Smooth muscle cell (in vitro differentiated cells): ENCODE results near the gene SOX8. TPM values are rescaled to one million over a fixed set of nuclear protein-coding genes. Genes with fewer than 3 reads are reported as not detected.

Source experiments
- DNase-seq: peaks from one replicate; lab custom pipeline; 2025; ENCODE audit not compliant: unreplicated experiment; lab: John Stamatoyannopoulos, UW
- H2AFZ ChIP-seq: fragments of 200-600 bp; sonication (generic); 2 replicates; pipeline ENCODE4 v1.6.0; 2016; ENCODE audit warnings: antibody characterized with exemption, low read depth, mild to moderate bottlenecking
- H3F3A ChIP-seq: fragments of 200-600 bp; sonication (generic); 2 replicates; pipeline ENCODE4 v1.6.0; 2017; ENCODE audit warnings: antibody characterized with exemption, low read depth
- H3K27ac ChIP-seq: fragments of 200-600 bp; sonication (generic); 2 replicates; pipeline ENCODE4 v1.5.1; 2016; ENCODE audit warnings: low read depth, mild to moderate bottlenecking
- H3K27me3 ChIP-seq: fragments of 200-600 bp; sonication (generic); 2 replicates; pipeline ENCODE4 v1.6.1; 2016; ENCODE audit warnings: low read depth, mild to moderate bottlenecking
- H3K36me3 ChIP-seq: fragments of 200-600 bp; sonication (generic); 2 replicates; pipeline ENCODE4 v1.5.1; 2016; ENCODE audit warnings: low read depth
- H3K4me1 ChIP-seq: fragments of 200-600 bp; sonication (generic); 2 replicates; pipeline ENCODE4 v1.5.1; 2016; ENCODE audit warnings: low read depth
- H3K4me2 ChIP-seq: fragments of 200-600 bp; sonication (generic); 2 replicates; pipeline ENCODE4 v1.6.0; 2016; ENCODE audit warnings: mild to moderate bottlenecking
- H3K4me3 ChIP-seq: fragments of 200-600 bp; sonication (generic); 2 replicates; pipeline ENCODE4 v1.5.1; 2016; ENCODE audit warnings: mild to moderate bottlenecking
- H3K79me2 ChIP-seq: fragments of 200-600 bp; sonication (generic); 2 replicates; pipeline ENCODE4 v1.6.0; 2016; ENCODE audit warnings: low read depth, mild to moderate bottlenecking
- H3K9ac ChIP-seq: fragments of 200-600 bp; sonication (generic); 2 replicates; pipeline ENCODE4 v1.6.0; 2016; ENCODE audit warnings: low read depth
- H3K9me3 ChIP-seq: fragments of 200-600 bp; sonication (generic); replicated peaks from 2 replicates; pipeline ENCODE4 v1.5.1; 2016; ENCODE audit warnings: low read depth
- H4K20me1 ChIP-seq: fragments of 200-600 bp; sonication (generic); 2 replicates; pipeline ENCODE4 v1.6.0; 2016; ENCODE audit warnings: low read depth
- WGBS: methylation state at CpG from one replicate; pipeline ENCODE4 v1.1.7; 2016; ENCODE audit warnings: low lambda C conversion rate; 5-methylcytosine and 5-hydroxymethylcytosine counted together
- polyA plus RNA-seq: library from polyadenylated mRNA; unstranded; fragments of >200 nt; fragmentation: Nextera tagmentation; extraction: Ambion mirVana; gene quantifications from 2 replicates; pipeline ENCODE4 v1.2.1, GENCODE V29; 2016
- total RNA-seq: library from RNA; depleted of rRNA; stranded (reverse); fragments of >200 nt; gene quantifications from 2 replicates; pipeline ENCODE4 v1.2.3, GENCODE V29; 2014
- TF ChIP-seq, protein P1 (sequence below): fragments of 200-600 bp; sonication (generic); IDR thresholded peaks from 2 replicates; pipeline ENCODE4 v1.5.1; 2017; ENCODE audit warnings: borderline replicate concordance, mild to moderate bottlenecking, antibody characterized with exemption; ENCODE audit not compliant: insufficient read depth, poor library complexity, severe bottlenecking

SOX8 gene
- total and polyA plus RNA-seq, 2 experiments from 2014 or later, result 1.8 to 3.5 TPM

- Histone ChIP-seq H3K27me3 (no peaks in the 10 kb centered on the region), H3K4me3 (no peak overlapping the region), H4K20me1 (no peaks in the 10 kb centered on the region), H2AFZ (no peak overlapping the region), H3K27ac (no peak overlapping the region), H3K4me2 (no peak overlapping the region), H3K36me3 (no peaks in the 10 kb centered on the region), H3K9ac (no peak overlapping the region), H3F3A (no peaks in the 10 kb centered on the region), H3K4me1 (no peaks in the 10 kb centered on the region), H3K9me3 (no peaks in the 10 kb centered on the region), H3K79me2 (no peaks in the 10 kb centered on the region)
- TF ChIP-seq, protein P1, sequence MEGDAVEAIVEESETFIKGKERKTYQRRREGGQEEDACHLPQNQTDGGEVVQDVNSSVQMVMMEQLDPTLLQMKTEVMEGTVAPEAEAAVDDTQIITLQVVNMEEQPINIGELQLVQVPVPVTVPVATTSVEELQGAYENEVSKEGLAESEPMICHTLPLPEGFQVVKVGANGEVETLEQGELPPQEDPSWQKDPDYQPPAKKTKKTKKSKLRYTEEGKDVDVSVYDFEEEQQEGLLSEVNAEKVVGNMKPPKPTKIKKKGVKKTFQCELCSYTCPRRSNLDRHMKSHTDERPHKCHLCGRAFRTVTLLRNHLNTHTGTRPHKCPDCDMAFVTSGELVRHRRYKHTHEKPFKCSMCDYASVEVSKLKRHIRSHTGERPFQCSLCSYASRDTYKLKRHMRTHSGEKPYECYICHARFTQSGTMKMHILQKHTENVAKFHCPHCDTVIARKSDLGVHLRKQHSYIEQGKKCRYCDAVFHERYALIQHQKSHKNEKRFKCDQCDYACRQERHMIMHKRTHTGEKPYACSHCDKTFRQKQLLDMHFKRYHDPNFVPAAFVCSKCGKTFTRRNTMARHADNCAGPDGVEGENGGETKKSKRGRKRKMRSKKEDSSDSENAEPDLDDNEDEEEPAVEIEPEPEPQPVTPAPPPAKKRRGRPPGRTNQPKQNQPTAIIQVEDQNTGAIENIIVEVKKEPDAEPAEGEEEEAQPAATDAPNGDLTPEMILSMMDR, result no peak
- 95% methylated on average over 17 of the region's 22 CpGs for WGBS
- no peak for DNase-seq
These were observed 45.9 kb downstream of the SOX8 start for GRCh38 chr16:1027501-1027815.

GRCh38 chr16:1028056-1028455 lies 46.5 kb downstream of the SOX8 start:
- Histone ChIP-seq H3K9me3 (no peaks in the 10 kb centered on the region), H3K4me1 (no peaks in the 10 kb centered on the region), H3K4me2 (no peak overlapping the region), H3K4me3 (no peak overlapping the region), H2AFZ (no peak overlapping the region), H3K79me2 (no peaks in the 10 kb centered on the region), H3K9ac (no peak overlapping the region), H3K27ac (no peak overlapping the region), H3K27me3 (no peaks in the 10 kb centered on the region), H3K36me3 (no peaks in the 10 kb centered on the region), H4K20me1 (no peaks in the 10 kb centered on the region), H3F3A (no peaks in the 10 kb centered on the region)
- DNase-seq, result no peak
- WGBS, result 57% methylated on average over 15 of the region's 15 CpGs
- TF ChIP-seq, protein P1, result no peak

- Histone ChIP-seq H2AFZ (no peak overlapping the region), H3K9ac (no peak overlapping the region), H3K4me3 (no peak overlapping the region), H3K4me1 (no peaks in the 10 kb centered on the region), H3K4me2 (no peak overlapping the region), H3K27me3 (no peaks in the 10 kb centered on the region), H3K36me3 (no peaks in the 10 kb centered on the region), H3K9me3 (no peaks in the 10 kb centered on the region), H4K20me1 (no peaks in the 10 kb centered on the region), H3K27ac (no peak overlapping the region), H3F3A (no peaks in the 10 kb centered on the region), H3K79me2 (no peaks in the 10 kb centered on the region)
- DNase-seq, result no peak
- TF ChIP-seq, protein P1, result no peak
- WGBS, result 80% methylated on average over 37 of the region's 39 CpGs
These were observed 47.1 kb downstream of the SOX8 start for GRCh38 chr16:1028524-1029258.

DNA sequence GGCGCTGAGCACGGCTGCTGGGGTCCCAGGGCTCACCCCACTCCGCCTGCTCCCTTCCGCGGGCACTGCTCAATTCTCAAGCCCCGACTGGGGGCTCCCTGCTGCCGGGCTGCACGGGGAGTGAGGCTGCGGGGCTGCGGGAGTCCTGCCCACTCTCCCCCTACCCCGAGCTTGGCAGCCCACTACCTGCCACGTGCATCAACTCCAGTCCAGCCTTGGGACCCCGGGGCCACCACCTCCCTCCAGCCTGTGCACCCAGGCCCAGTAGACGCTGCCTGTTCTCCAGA lies 47.6 kb downstream of the SOX8 start:
- no peak for DNase-seq
- H3F3A ChIP-seq, result no peaks in the 10 kb centered on the region
- H2AFZ ChIP-seq, result no peak overlapping the region
- H3K9ac ChIP-seq, result no peak overlapping the region
- no peaks in the 10 kb centered on the region for H3K27me3 ChIP-seq
- no peaks in the 10 kb centered on the region for H3K79me2 ChIP-seq
- H3K27ac ChIP-seq, result no peak overlapping the region
- TF ChIP-seq, protein P1, result no peak
- H4K20me1 ChIP-seq, result no peaks in the 10 kb centered on the region
- 91% methylated on average over 14 of the region's 14 CpGs for WGBS
- H3K4me1 ChIP-seq, result no peaks in the 10 kb centered on the region
- H3K9me3 ChIP-seq, result no peaks in the 10 kb centered on the region
- H3K4me3 ChIP-seq, result no peak overlapping the region
- no peaks in the 10 kb centered on the region for H3K36me3 ChIP-seq
- H3K4me2 ChIP-seq, result no peak overlapping the region
